Stimulated activated CD8-positive, alpha-beta memory T cell treated with anti-CD3 and anti-CD28 coated beads, Interleukin-12 subunit alpha, Interleukin-12 subunit beta, amount 100 ng/mL, for 1 hour (primary cell): ENCODE results near the gene CWC27.

ENCODE experiments used
- DNase-seq: peaks from one replicate; pipeline ENCODE4 v3.0.0-alpha.2; 2020; ENCODE audit warnings: low read depth

The CWC27 gene

GRCh38 chr5:64978546-64978945 is 209.8 kb downstream of the CWC27 start:
- no peak for DNase-seq

DNA sequence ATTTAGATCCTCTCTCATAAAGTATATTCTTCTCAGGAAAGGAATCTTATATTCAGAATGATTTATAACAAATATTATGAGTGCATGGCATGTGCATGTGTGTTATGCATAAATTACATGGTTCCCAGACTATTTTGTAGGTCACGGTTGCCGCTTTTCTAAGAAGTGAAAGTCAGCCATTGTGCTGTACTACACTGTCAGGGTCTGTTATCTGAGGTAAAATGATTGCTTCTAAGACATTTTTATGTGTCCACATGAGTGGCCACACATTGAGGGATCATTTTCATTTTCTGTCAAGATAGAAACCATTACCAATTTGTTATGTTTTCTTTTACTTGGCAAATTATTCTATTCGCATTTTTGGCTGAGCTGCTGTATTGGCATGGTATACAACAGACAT is 210.8 kb downstream of the CWC27 start:
- DNase-seq = no peak

- DNase-seq = no peak
These were observed 211.4 kb downstream of the CWC27 start for GRCh38 chr5:64980176-64980575.

DNA sequence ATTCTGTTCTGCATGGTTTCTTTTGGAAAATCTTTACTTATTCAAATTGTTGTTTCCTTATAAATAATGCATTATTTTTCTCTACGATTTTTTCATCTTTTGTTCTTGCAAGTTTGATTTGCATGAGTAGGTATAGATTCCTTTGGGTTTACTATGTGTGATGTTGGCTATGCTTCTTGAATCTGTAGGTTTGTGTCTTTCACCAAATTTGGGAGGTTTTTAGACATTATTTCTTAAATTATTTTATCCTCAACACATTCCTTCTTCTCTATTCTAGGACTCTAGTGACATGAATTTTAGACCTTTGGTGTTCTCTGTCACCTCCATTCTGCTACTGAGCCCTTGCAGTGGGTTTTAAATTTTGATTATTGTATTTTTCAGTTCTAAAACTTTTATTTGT is 219.0 kb downstream of the CWC27 start:
- DNase-seq = no peak

DNA sequence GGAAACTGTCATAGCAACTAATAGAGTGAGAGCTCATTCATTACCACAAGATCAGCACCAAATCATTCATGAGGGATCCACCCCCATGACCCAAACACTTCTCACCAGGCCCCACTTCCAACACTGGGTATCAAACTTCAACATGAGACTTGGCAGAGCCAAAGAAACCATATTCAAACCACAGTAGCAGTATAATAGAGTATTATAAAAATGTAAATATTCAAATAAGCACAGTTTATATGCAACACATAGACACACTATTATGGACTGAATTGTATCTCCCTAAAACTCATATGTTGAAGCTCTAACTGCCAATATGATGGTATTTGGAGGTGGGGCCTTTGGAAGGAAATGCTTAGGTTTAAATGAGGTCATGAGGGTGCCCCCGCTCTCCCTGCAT is 240.5 kb downstream of the CWC27 start:
- DNase-seq = no peak

DNA sequence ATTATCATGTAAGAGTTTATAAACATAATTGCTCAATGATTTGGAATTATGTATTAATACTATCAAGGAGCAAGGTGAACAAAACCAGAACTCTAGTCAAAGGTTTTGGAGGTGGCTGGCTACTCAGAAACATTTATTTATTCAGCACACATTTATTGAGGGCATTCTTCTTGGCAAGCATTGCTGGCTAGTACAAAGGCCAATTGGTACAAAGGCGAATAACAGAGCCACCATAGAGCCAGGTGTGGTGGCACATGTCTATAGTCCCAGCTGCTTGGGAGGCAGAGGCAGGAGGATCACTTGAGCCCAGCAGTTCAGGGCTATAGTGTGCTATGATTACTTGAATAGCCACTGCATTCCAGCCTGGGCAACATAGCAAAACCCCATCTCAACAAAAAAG is 242.1 kb downstream of the CWC27 start:
- DNase-seq = no peak

DNA sequence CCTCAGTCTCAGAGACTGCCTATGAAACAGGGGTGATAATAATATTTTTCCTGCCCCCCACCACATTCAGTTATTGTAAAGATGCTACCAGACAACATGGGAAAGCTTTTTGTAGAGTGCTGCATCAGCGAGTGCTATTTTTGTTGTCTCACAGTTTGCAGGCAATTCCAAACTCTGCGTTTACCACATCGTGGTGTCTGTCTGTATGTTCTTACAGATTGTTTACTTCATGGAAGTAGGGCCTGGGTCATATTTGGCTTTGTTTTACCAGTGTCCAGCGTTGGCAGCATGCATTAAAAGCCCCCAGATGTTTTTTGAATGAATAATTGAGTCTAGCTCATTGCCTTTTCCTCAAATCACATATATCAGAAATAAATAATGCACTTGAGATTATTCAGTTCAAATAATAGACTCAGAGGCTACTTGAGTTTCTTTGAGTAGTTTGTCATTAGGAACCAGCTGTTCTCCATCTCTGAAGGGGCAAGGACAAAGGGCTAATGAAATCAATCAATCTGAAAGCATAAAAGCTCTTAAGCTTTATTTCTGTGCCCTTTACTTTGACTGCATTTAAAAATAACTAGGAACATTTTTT is 243.7 kb downstream of the CWC27 start:
- DNase-seq = no peak

DNA sequence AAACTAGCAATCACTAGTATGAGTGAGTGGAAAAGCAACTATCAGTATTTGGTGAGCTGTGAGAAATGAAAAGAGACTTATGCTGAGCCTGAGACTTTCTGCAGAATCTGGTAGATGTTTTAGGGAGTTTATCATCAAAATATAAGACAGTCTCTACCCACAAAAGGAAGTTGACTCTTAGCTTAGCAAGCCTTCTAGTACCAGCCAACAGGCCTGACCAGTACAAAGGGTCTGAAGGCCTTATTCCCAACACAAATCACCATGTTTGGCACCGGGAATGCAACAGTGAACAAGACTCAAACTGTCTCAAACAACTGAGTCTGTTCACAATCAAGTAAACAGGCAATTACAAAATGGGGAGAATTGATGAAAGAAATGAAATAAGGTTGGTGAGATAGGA is 244.4 kb downstream of the CWC27 start:
- no peak for DNase-seq

DNA sequence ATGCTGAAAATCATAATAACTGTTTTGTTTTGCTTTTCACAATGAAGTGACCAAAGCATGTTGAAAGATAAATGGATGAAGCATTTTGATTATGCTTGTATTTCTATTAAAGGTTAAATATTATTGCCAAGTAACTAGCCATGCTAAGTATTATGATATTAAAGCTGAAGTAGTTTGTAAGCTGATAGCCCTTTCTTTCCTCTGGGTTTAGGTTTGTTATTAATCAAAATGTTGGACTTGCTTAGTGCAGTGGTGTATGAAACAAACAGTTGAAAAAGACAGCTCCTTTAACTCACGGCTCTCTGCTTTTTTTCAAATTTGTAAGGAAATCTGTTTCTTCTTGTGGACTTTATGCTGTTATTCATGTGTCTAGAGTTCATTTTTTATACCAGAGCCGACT is 246.0 kb downstream of the CWC27 start:
- DNase-seq = no peak

DNA sequence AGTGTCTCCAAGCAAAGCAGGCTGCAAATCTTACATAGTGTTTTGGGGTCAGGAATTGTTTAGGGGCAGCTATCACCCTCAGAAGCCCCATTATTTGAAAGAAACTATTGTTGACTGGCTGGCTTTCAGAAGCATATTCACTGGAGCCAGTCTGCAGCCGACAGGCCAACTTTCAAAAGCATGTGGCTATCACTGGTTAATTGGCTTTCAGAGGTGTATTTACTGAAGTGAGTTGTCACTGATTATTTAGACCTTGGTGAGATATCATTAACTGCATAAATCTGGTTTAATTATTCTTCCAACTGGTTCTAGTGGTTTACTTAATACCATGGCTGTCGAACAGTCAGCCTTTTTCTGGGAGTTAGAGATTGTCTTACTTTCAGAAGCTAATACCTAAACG is 247.0 kb downstream of the CWC27 start:
- no peak for DNase-seq

- DNase-seq = no peak
These were observed 248.9 kb downstream of the CWC27 start for GRCh38 chr5:65017636-65018035.

- DNase-seq = no peak
These were observed 250.0 kb downstream of the CWC27 start for GRCh38 chr5:65018763-65019162.

DNA sequence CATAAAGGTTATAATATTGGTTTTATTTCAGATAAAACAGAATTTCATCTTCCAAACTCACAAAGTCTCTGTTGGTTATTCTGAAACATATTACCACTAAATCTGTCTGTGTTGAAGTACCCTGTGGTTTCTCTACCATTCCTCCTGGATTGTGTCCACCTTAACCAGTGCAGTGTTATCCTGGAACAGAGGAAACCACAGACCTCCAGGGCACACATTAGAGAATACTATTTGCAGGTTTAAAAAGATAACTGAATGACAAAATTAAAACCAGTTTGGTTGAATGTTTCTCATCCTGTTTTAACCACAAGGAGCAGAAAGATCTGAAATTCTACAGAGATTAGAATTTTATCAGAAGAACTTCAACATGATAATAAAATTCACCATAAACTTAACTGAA is 251.8 kb downstream of the CWC27 start:
- DNase-seq = no peak

DNA sequence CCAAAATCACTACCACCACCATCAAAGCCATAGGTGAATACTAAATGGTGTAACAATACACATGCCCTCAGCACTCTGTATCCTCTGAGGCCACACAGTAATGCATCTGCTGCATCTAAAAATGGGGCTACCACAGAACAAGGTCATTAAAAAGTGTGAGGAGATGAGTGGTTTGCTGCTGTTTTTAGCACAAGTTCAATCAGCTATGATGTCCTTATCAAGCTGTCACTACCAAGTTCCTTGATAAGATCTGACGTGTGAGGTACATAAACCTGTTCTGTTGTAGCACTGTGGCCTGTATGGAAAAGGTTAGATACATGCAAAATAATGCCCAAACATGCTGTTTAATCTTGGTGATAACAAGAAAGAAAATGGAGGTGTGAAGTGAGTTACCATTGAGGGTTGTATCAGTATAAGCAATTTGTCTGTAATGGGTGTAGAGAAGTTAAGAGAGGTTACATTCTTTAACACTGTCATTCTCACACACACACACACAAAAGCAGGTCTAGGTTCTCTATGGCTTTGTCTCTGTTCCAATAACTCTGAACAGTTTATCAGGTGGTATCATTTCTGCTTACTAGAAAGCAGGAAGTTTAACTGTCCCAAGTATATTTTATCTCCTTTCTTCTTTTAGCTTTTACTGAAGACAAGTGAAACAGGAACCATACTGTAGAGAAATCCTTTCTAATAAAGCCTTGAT is 252.9 kb downstream of the CWC27 start:
- DNase-seq = no peak

DNA sequence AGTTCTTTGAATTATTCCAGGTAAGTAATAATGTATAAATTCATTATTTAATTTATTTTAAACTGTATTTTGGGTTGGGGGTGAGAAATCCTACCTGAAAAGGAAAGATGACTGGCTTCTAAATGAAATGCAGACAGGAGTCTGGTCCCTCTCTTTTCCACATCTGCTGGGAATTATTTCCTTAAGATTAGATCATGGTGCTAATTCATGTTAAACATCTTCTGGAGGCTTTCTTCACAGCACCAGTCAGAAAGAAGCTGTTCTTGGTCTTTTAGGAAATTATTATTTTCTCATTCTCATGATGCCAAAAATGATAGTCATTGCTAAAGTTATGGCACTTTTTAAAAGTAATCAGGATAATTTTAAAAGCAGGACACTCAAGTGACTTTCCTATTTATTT is 254.2 kb downstream of the CWC27 start:
- DNase-seq = no peak

DNA sequence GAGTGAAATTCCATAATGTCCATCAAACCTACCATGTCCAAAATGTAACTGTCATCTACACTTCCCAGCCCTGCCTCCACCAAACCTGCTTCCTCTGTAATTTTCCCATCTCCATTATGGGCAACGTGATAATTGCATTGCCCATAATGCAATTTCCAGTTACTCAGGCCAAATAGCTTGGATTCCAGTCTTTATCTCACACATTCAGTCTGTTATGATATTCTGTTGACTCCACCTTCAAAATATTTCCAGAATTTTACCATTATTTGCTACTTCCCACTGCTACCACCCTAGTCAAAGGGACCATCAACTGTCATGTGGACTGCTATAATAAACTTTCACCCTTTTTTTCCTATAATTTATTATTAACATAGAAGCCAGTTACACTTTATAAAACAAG is 256.0 kb downstream of the CWC27 start:
- DNase-seq = no peak

- DNase-seq = no peak
These were observed 258.3 kb downstream of the CWC27 start for GRCh38 chr5:65026816-65027548.

GRCh38 chr5:65029178-65029577 is 260.4 kb downstream of the CWC27 start:
- DNase-seq = no peak

GRCh38 chr5:65030056-65030455 is 261.3 kb downstream of the CWC27 start:
- DNase-seq = no peak

- no peak for DNase-seq
These were observed 263.5 kb downstream of the CWC27 start for GRCh38 chr5:65032250-65032649.

DNA sequence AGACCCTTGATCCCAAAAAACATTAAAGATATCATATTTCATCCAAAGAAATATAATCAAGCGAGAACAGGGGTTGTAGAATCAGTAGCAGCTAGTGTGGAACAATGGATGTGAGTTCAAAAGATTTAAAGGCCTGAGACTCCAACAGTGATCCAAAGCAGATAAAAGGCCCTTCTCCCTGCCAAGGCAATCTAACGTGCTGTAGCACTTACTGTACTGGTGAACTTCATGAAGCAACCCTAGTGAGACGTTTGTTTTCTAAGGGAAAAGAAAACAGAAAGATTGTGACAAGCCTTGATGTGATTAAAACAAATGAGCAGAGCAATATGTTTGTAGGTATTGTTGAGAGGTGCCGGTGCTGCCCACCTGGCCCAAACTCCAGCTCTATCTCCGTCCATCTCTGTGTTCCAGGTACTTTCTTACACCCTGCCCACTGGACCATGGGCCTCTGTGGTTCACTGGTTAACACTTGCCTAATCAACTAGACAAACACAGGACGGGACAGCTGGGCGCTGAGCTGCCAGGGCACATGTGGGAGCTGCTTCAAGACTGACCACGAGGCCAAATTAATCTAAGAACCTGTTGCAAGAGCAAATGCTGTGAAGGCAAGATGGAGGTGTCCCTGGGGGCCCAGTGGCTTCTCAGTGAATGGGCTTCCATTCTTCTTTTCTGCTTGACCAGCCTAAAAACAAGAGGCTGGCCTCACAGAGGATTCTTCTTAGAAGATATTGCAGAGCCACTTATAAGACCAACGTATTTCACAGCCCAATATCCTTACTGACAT is 265.5 kb downstream of the CWC27 start:
- DNase-seq = no peak

DNA sequence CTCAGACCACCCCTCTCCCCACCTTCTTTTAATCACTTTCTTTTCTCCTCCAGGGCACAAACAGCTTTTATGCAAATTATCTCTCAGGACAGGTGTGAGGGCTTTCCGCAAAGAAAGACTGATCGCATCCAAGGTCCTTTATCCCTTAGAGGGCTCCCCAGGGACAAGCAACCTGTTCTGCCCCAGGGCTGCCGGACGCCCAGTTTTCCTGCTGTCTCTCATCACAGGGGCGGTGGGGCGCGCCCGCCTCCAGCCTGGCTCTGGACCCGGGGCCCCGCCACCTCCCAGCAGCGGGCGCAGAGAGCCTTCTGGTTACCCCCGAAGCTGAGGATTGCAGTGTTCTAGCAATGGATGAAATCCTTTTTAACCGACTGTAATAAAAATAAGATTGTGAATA is 266.1 kb downstream of the CWC27 start:
- no peak for DNase-seq
